HG03039 (cell line): ENCODE results near the gene CPA5.

Experiments used
- ATAC-seq: cut with Tn5 transposase; IDR thresholded peaks from one replicate; pipeline ENCODE4 v1.9.1; 2021; ENCODE audit warnings: mild to moderate bottlenecking, moderate library complexity; ENCODE audit not compliant: unreplicated experiment

The CPA5 gene

GRCh38 chr7:130394421-130395195 lies 50.0 kb downstream of the CPA5 start:
- no peak for ATAC-seq

GRCh38 chr7:130395421-130395820 lies 50.8 kb downstream of the CPA5 start:
- no peak for ATAC-seq

- no peak for ATAC-seq
Measured at GRCh38 chr7:130396109-130396508, 51.5 kb downstream of the CPA5 start.

GRCh38 chr7:130397051-130397757 lies 52.6 kb downstream of the CPA5 start:
- ATAC-seq: no peak

GRCh38 chr7:130397758-130398073 lies 53.1 kb downstream of the CPA5 start:
- no peak for ATAC-seq

GRCh38 chr7:130398526-130399090 lies 54.0 kb downstream of the CPA5 start:
- no peak for ATAC-seq

GRCh38 chr7:130400120-130400572 lies 55.5 kb downstream of the CPA5 start:
- ATAC-seq: no peak

GRCh38 chr7:130401101-130401500 lies 56.5 kb downstream of the CPA5 start:
- ATAC-seq: no peak

- no peak for ATAC-seq
Measured at GRCh38 chr7:130401578-130401977, 57.0 kb downstream of the CPA5 start.

GRCh38 chr7:130405003-130405402 lies 60.4 kb downstream of the CPA5 start:
- ATAC-seq: no peak

GRCh38 chr7:130409067-130409711 lies 64.6 kb downstream of the CPA5 start:
- ATAC-seq: no peak

GRCh38 chr7:130409712-130410072 lies 65.1 kb downstream of the CPA5 start:
- ATAC-seq: no peak

GRCh38 chr7:130410868-130411541 lies 66.4 kb downstream of the CPA5 start:
- no peak for ATAC-seq

- no peak for ATAC-seq
Measured at GRCh38 chr7:130413201-130413600, 68.6 kb downstream of the CPA5 start.

- ATAC-seq: no peak
Measured at GRCh38 chr7:130415006-130415405, 70.4 kb downstream of the CPA5 start.

GRCh38 chr7:130417213-130417612 lies 72.6 kb downstream of the CPA5 start:
- no peak for ATAC-seq

- no peak for ATAC-seq
Measured at GRCh38 chr7:130418306-130418705, 73.7 kb downstream of the CPA5 start.
